MG63 (cell line): ENCODE data around the gene C1QTNF2. TPM values are rescaled to one million over a fixed set of nuclear protein-coding genes. Genes with fewer than 3 reads are reported as not detected.

Source experiments
- total RNA-seq: library from RNA; depleted of rRNA; stranded (reverse); fragments of >200 nt; shearing (Covaris generic); gene quantifications from 2 replicates; pipeline ENCODE4 v1.2.3, GENCODE V29; 2014; ENCODE audit warnings: low replicate concordance; rRNA removed

The C1QTNF2 gene
- total RNA-seq, 1 experiment from 2014 or later, result 1.2 TPM

Other genes starting within 250 kb of the C1QTNF2 start
- 2.6 and 3.9 TPM in 2 replicates for gene FABP6, start 141.1 kb downstream of the C1QTNF2 start, total RNA-seq
- gene CCNJL, start 58.1 kb downstream of the C1QTNF2 start, total RNA-seq, result 0.16 and 8.6 TPM in 2 replicates
- 4.9 and 6.3 TPM in 2 replicates for gene FAM200C, start 29.4 kb upstream of the C1QTNF2 start, total RNA-seq
- 42.3 and 88.8 TPM in 2 replicates for gene SLU7, start 48.5 kb upstream of the C1QTNF2 start, total RNA-seq
- 567 and 761 TPM in 2 replicates for gene PTTG1, start 51.2 kb upstream of the C1QTNF2 start, total RNA-seq